Upper lobe of left lung (tissue), 6 donors: ENCODE measurements around the gene FAM83G. TPM values are rescaled to one million over a fixed set of nuclear protein-coding genes. Genes with fewer than 3 reads are reported as not detected.

Experiments
- ATAC-seq, 2 donors: fragments of 200-7000 bp; cut with Tn5 transposase; one replicate each; pipeline ENCODE4 v1.9.1; 2022; ENCODE audit warnings: mild to moderate bottlenecking in 2 of 2, moderate library complexity in 2 of 2; ENCODE audit not compliant: low FRiP score in 2 of 2
- DNase-seq, 2 donors: peaks; one replicate each; pipeline ENCODE4 v3.0.0-alpha.2; 2019 to 2020
- H3K27ac ChIP-seq, 4 donors: fragments of 200-600 bp; sonication (generic); one replicate each; pipeline ENCODE4 v1.5.1; 2016 to 2019
- H3K27me3 ChIP-seq, 4 donors: fragments of 200-600 bp; sonication (generic); one replicate each; pipeline ENCODE4 v1.5.1; 2017 to 2019
- H3K36me3 ChIP-seq, 4 donors: fragments of 200-600 bp; sonication (generic); one replicate each; pipeline ENCODE4 v1.5.1; 2016 to 2019
- H3K4me1 ChIP-seq, 4 donors: fragments of 200-600 bp; sonication (generic); one replicate each; pipeline ENCODE4 v1.5.1; 2018 to 2019
- H3K4me3 ChIP-seq, 4 donors: fragments of 200-600 bp; sonication (generic); one replicate each; pipeline ENCODE4 v1.5.1; 2017 to 2019; ENCODE audit warnings: mild to moderate bottlenecking in 2 of 4, moderate library complexity in 1 of 4
- H3K9me3 ChIP-seq, 4 donors: fragments of 200-600 bp; sonication (generic); one replicate each; pipeline ENCODE4 v1.5.1; 2018 to 2019
- EP300 ChIP-seq, 4 donors: sonication (generic); formaldehyde crosslinking; IDR thresholded peaks; one replicate each; pipeline ENCODE4 v1.5.1; 2017; ENCODE audit warnings: antibody characterized with exemption in 4 of 4, control low read depth in 2 of 4
- POLR2A ChIP-seq, 4 donors: fragments of 450-650 bp; IDR thresholded peaks; one replicate each; pipeline ENCODE4 v1.5.1; 2016 to 2017; ENCODE audit warnings: antibody characterized with exemption in 4 of 4, mild to moderate bottlenecking in 2 of 4
- POLR2AphosphoS5 ChIP-seq, 2 donors: sonication (generic); formaldehyde crosslinking; IDR thresholded peaks; one replicate each; pipeline ENCODE4 v1.5.1; 2017; ENCODE audit warnings: antibody characterized with exemption in 2 of 2
- WGBS, 2 donors: methylation state at CpG; one replicate each; pipeline ENCODE4 v1.1.5; 2017 to 2018; 5-methylcytosine and 5-hydroxymethylcytosine counted together
- total RNA-seq, 6 donors: library from RNA; depleted of rRNA in 4 of 6; stranded (reverse); fragments of >200 nt in 4 of 6; gene quantifications; one replicate each; pipeline versions ENCODE4 v1.1.0 to v1.2.1, GENCODE V29; 2016 to 2021
- TF ChIP-seq, protein P1 (sequence below), 6 experiments: fragments of 450-650 bp in 4 of 6; fragments of 200-600 bp in 2 of 6; sonication (generic) in 2 of 6; IDR thresholded peaks; one replicate each; pipeline ENCODE4 v1.5.1; 2016 to 2019; ENCODE audit warnings: antibody characterized with exemption in 6 of 6
- donor health status: DM: no; HTN: no; CAD: no; lungs with moderate emphysema.
- donor health status: DM: no; HTN: yes; CAD: no; lungs with severe emphysema.

The FAM83G gene
- total RNA-seq, 6 donors from 2014 or later = 3.1 to 17.2 (median 11.2) TPM

DNA sequence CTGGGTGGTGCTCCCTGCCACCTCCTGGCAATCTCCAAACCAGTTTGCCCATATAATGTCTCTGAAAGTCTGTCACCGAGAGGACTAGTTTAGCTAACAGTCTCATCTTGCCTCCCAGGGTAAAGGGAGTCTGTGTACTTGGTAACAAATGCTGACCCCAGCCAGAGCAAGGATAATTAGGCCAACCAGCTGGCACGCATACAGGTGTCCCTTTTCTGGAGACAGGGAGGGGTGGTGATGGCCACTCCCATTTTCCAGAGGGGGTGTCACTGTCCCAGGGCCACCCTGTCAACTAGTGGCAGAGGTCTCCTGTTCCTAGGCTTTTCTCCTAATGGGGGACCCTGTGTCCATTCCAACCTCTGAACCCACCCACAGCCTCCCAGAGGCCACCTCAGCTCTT is 8.1 kb downstream of the FAM83G start:
- no peaks in the 10 kb centered on the region for H3K36me3 ChIP-seq
- 100% methylated on average over 2 of the region's 2 CpGs; no CpG with 5 or more reads in 1 of the 2 donors for WGBS, 2 donors
- no peak for TF ChIP-seq EP300 (IDR thresholded peaks at IDR 0.05)
- no peak for TF ChIP-seq POLR2AphosphoS5 (IDR thresholded peaks at IDR 0.05)
- TF ChIP-seq, protein P1, sequence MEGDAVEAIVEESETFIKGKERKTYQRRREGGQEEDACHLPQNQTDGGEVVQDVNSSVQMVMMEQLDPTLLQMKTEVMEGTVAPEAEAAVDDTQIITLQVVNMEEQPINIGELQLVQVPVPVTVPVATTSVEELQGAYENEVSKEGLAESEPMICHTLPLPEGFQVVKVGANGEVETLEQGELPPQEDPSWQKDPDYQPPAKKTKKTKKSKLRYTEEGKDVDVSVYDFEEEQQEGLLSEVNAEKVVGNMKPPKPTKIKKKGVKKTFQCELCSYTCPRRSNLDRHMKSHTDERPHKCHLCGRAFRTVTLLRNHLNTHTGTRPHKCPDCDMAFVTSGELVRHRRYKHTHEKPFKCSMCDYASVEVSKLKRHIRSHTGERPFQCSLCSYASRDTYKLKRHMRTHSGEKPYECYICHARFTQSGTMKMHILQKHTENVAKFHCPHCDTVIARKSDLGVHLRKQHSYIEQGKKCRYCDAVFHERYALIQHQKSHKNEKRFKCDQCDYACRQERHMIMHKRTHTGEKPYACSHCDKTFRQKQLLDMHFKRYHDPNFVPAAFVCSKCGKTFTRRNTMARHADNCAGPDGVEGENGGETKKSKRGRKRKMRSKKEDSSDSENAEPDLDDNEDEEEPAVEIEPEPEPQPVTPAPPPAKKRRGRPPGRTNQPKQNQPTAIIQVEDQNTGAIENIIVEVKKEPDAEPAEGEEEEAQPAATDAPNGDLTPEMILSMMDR (IDR thresholded peaks at IDR 0.05) = no peak
- no peak for TF ChIP-seq POLR2A (IDR thresholded peaks at IDR 0.05)
- H3K27me3 ChIP-seq = no peaks in the 10 kb centered on the region
- ATAC-seq (no peak), DNase-seq (no peak)
- peaks cover 0 to 5% (median 0%) of the 10 kb centered on the region in 4 donors for H3K9me3 ChIP-seq
- H3K4me3 ChIP-seq = no peak overlapping the region
- peaks cover 0 to 27% (median 12%) of the 10 kb centered on the region in 4 donors for H3K4me1 ChIP-seq
- H3K27ac ChIP-seq = no peak overlapping the region

DNA sequence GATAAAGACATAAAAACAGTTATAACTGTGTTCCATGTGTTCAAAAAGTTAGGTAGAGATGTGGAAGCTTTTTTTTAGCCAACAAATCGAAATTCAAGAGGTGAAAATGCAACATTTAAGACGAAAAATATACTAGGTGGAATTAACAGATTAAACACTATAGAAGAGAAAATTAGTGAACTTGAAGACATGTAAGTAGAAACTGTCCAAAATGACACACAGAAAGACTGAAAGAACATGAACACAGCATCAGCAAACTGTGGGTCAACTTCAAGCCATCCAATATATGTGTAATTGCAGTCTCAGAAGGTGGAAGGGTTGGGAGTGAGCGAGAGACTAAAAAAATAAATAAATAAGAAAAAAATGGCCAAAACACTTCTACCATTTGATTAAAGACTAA is 9.3 kb downstream of the FAM83G start:
- no peak for ATAC-seq
- no peak for TF ChIP-seq POLR2AphosphoS5 (IDR thresholded peaks at IDR 0.05)
- TF ChIP-seq POLR2A (IDR thresholded peaks at IDR 0.05) = no peak
- no peak for TF ChIP-seq EP300 (IDR thresholded peaks at IDR 0.05)
- TF ChIP-seq, protein P1 (IDR thresholded peaks at IDR 0.05) = no peak
- Histone ChIP-seq H3K4me3 (no peak overlapping the region), H3K4me1 (peaks cover 0 to 24% (median 12%) of the 10 kb centered on the region in 4 donors), H3K9me3 (peaks cover 0 to 5% (median 0%) of the 10 kb centered on the region in 4 donors), H3K36me3 (no peaks in the 10 kb centered on the region), H3K27me3 (no peaks in the 10 kb centered on the region), H3K27ac (no peak overlapping the region)
- no peak for DNase-seq
- WGBS, 2 donors = 95 to 97% methylated on average over 3 of the region's 3 CpGs

DNA sequence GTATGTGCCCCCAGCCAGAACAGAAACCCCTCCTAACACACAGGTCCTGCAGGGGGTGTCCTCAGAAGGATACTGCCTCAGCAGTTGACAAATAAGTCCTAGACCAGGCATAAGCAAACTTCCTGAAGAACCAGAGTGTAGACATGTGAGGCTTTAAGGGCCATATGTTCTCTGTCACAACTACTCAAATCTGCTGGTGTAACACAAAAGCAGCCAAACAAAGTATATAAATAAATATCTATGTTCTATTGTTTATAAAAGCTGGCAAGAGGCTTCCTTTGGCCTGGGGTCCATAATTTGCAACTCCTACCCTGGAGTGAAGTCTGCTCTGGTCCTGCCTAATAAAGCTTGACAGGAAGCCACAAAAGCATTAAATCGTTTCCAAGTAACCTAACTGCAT is 9.9 kb downstream of the FAM83G start:
- TF ChIP-seq EP300 (IDR thresholded peaks at IDR 0.05) (no peak), POLR2A (IDR thresholded peaks at IDR 0.05) (no peak), POLR2AphosphoS5 (IDR thresholded peaks at IDR 0.05) (no peak)
- TF ChIP-seq, protein P1 (IDR thresholded peaks at IDR 0.05) = no peak
- Histone ChIP-seq H3K4me1 (peaks cover 0 to 24% (median 12%) of the 10 kb centered on the region in 4 donors), H3K27me3 (no peaks in the 10 kb centered on the region), H3K36me3 (no peaks in the 10 kb centered on the region), H3K9me3 (peaks cover 0 to 5% (median 0%) of the 10 kb centered on the region in 4 donors), H3K27ac (no peak overlapping the region), H3K4me3 (no peak overlapping the region)
- 31 to 38% methylated on average over 1 of the region's 1 CpG for whole genome bisulfite sequencing, 2 donors
- ATAC-seq = no peak
- DNase-seq = no peak

DNA sequence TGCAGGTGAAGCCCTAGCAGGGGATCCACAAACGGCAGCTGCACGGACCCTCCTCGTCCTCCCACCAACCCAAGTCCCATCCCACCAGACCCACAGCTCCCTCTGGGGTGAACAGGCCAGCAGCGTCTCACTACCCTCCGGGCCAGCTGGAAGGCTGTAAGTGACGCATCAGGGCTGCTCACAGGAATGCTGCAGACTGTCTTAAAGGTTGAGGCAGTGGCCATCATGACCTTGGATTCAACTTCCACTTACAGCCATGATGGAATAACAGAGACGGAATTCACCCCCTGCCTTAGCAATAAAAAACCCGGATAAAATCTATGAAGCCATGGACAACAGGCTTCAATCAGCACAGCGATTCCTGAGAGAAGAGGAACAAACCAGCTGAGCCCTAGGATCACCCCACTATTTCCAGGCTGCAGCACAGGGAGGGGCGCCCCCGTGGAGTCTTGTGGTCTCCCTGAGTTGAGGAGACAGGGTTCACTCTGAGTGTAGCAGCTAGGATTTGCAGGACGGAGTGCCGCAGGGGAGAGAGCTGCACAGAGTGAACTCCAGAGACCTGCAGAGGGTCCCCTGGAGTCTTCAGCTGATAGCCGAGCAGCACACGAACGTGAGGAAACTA is 10.5 kb downstream of the FAM83G start:
- Histone ChIP-seq H3K36me3 (no peaks in the 10 kb centered on the region), H3K27me3 (no peaks in the 10 kb centered on the region), H3K27ac (no peak overlapping the region), H3K4me3 (no peak overlapping the region), H3K4me1 (peaks cover 0 to 24% (median 12%) of the 10 kb centered on the region in 4 donors), H3K9me3 (peaks cover 0 to 5% (median 0%) of the 10 kb centered on the region in 4 donors)
- DNase-seq (no peak), ATAC-seq (no peak)
- 79 to 85% methylated on average over 10 to 16 of the region's 16 CpGs for WGBS, 2 donors
- TF ChIP-seq, protein P1 (IDR thresholded peaks at IDR 0.05) = no peak
- TF ChIP-seq POLR2AphosphoS5 (IDR thresholded peaks at IDR 0.05) (no peak), POLR2A (IDR thresholded peaks at IDR 0.05) (no peak), EP300 (IDR thresholded peaks at IDR 0.05) (no peak)
